Measurements from ENCODE around the gene SPDYC. TPM values are rescaled to one million over a fixed set of nuclear protein-coding genes. Genes with fewer than 3 reads are reported as not detected.
A peak's percentile ranks its signal among the peaks of the same experiment; 100 is the strongest.

The SPDYC gene
- total and polyA plus RNA-seq, 9 of the 15 experiments (the other 6 are each of a cell fraction or from before 2014, with no cell fraction given): 4.4 to 18.8 (median 9.2) TPM

DNA sequence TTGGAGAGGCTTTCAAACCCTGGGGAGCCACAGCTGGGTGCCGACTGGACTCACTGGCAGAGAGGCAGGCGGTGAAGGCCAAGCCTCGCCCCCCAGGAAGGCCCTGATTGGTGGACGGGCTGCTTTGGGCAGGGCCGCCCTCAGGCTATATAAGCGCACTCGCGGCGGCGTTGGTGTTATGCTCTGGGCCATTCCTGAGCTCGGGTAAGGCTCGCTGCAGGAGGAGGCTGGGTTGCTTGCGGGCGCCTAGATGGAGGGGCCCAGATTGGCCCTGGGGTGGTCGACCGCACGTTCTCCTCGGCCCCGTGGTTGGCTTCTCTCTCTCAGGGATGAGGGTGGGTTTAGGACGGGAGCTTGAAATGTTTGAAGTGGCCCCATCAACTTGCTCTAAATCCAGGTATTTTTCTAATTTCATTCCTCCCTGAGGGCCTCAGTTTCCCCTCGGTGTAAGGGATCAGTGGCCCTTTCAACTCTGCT, at the start of gene SPDYC (continued):
- TF ChIP-seq, protein P1, sequence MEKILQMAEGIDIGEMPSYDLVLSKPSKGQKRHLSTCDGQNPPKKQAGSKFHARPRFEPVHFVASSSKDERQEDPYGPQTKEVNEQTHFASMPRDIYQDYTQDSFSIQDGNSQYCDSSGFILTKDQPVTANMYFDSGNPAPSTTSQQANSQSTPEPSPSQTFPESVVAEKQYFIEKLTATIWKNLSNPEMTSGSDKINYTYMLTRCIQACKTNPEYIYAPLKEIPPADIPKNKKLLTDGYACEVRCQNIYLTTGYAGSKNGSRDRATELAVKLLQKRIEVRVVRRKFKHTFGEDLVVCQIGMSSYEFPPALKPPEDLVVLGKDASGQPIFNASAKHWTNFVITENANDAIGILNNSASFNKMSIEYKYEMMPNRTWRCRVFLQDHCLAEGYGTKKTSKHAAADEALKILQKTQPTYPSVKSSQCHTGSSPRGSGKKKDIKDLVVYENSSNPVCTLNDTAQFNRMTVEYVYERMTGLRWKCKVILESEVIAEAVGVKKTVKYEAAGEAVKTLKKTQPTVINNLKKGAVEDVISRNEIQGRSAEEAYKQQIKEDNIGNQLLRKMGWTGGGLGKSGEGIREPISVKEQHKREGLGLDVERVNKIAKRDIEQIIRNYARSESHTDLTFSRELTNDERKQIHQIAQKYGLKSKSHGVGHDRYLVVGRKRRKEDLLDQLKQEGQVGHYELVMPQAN (IDR thresholded peaks at IDR 0.05; ENCODE audit: borderline replicate concordance): peak; percentile 45; the same call in 1 of the 2 replicates
- TF ChIP-seq STAT5B (CRISPR knock-in tag; IDR thresholded peaks at IDR 0.05) (no peak), CREM (IDR thresholded peaks at IDR 0.05; ENCODE audit: low read depth) (0 out of 2 replicates have a peak, but pooled peaks have one; percentile 38), ZNF224 (CRISPR knock-in tag; IDR thresholded peaks at IDR 0.05) (no peak), ZNF217 (CRISPR knock-in tag; IDR thresholded peaks at IDR 0.05) (no peak), ZNF695 (CRISPR knock-in tag; IDR thresholded peaks at IDR 0.05) (no peak), BHLHE40 (IDR thresholded peaks at IDR 0.05; ENCODE audit: low read length) (peak; percentile 26; the same call in 1 of the 2 replicates), ZNF3 (CRISPR knock-in tag; IDR thresholded peaks at IDR 0.05) (no peak), THRA (IDR thresholded peaks at IDR 0.05) (no peak), PRDM10 (IDR thresholded peaks at IDR 0.05; ENCODE audit: partially characterized antibody) (no peak), ETV6 (IDR thresholded peaks at IDR 0.05; ENCODE audit: borderline replicate concordance in 1 of 2, low read depth in 2 of 2, low read length in 1 of 2) (no peak), ETV6 (CRISPR knock-in tag; IDR thresholded peaks at IDR 0.05; ENCODE audit: borderline replicate concordance) (no peak), MTA1 (IDR thresholded peaks at IDR 0.05; ENCODE audit: borderline replicate concordance) (no peak), CHAMP1 (IDR thresholded peaks at IDR 0.05) (no peak), ETV1 (tag; conservative IDR thresholded peaks at IDR 0.05; ENCODE audit: low read depth) (no peak), RFX1 (IDR thresholded peaks at IDR 0.05) (no peak), ILK (tag; IDR thresholded peaks at IDR 0.05; ENCODE audit: borderline replicate concordance, low read depth) (no peak)
- TF ChIP-seq, protein P2, sequence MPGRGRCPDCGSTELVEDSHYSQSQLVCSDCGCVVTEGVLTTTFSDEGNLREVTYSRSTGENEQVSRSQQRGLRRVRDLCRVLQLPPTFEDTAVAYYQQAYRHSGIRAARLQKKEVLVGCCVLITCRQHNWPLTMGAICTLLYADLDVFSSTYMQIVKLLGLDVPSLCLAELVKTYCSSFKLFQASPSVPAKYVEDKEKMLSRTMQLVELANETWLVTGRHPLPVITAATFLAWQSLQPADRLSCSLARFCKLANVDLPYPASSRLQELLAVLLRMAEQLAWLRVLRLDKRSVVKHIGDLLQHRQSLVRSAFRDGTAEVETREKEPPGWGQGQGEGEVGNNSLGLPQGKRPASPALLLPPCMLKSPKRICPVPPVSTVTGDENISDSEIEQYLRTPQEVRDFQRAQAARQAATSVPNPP (IDR thresholded peaks at IDR 0.05; ENCODE audit: borderline replicate concordance, insufficient read depth, insufficient read length): no peak
